SU-DHL-6 (cell line): Measurements from ENCODE around the gene HSPD1.

ENCODE experiments used
- EZH2phosphoT487 ChIP-seq: fragments of 200-600 bp; sonication (generic), shearing (Covaris generic); conservative IDR thresholded peaks from 2 replicates; pipeline ENCODE4 v1.6.1; 2018; ENCODE audit warnings: mild to moderate bottlenecking, antibody characterized with exemption, low read length, moderate library complexity, mixed read lengths
- TF ChIP-seq, protein P1 (sequence below): fragments of 200-600 bp; sonication (generic); IDR thresholded peaks from one replicate; pipeline ENCODE4 v1.5.1; 2017; ENCODE audit warnings: antibody characterized with exemption, mild to moderate bottlenecking, low read length, moderate library complexity; ENCODE audit not compliant: insufficient read depth, poor library complexity, severe bottlenecking

DNA sequence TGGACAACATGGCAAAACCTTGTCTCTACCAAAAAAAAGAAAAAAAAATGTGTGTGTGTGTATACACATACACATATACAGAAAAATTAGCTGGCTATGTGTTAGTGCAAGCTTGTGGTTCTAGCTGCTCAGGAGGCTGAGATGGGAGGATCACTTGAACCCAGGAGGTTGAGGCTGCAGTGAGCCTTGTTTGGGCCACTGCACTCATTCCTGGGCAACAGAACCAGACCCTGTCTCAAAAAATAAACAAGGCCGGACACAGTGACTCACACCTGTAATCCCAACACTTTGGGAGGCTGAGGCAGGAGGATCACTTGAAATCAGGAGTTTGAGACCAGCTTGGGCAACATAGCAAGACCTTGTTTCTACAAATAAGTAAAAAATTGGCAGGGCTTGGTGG, 44.2 kb downstream of the HSPD1 start:
- TF ChIP-seq, protein P1, sequence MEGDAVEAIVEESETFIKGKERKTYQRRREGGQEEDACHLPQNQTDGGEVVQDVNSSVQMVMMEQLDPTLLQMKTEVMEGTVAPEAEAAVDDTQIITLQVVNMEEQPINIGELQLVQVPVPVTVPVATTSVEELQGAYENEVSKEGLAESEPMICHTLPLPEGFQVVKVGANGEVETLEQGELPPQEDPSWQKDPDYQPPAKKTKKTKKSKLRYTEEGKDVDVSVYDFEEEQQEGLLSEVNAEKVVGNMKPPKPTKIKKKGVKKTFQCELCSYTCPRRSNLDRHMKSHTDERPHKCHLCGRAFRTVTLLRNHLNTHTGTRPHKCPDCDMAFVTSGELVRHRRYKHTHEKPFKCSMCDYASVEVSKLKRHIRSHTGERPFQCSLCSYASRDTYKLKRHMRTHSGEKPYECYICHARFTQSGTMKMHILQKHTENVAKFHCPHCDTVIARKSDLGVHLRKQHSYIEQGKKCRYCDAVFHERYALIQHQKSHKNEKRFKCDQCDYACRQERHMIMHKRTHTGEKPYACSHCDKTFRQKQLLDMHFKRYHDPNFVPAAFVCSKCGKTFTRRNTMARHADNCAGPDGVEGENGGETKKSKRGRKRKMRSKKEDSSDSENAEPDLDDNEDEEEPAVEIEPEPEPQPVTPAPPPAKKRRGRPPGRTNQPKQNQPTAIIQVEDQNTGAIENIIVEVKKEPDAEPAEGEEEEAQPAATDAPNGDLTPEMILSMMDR = no peak
- no peak for TF ChIP-seq EZH2phosphoT487
